Measurements from ENCODE around the gene TSKS.

Gene TSKS

DNA sequence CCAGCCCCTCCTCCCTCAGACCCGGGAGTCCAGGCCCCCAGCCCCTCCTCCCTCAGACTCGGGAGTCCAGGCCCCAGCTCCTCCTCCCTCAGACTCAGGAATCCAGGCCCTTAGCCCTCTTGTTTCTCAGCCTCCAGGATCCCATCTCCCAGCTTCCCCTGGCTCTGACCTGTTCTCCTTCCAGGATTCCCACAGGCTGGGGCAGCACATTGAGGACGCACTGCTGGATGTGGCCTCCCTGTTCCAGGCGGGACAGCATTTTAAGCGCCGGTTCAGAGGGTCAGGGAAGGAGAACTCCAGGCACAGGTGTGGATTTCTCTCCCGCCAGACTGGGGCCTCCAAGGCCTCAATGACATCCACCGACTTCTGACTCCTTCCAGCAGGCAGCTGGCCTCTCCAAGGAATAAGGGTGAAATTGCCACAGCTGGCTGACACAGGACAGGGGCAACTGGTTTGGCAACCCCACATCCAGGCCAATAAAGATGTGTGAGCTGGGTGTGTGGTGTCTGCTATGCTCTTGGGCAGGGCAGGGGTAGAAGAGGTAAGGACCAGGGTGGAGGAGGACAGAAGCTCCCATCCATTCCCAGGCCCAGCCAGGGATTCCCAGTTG lies 49.8 kb downstream of the TSKS start:
- no peak for DNase-seq

DNA sequence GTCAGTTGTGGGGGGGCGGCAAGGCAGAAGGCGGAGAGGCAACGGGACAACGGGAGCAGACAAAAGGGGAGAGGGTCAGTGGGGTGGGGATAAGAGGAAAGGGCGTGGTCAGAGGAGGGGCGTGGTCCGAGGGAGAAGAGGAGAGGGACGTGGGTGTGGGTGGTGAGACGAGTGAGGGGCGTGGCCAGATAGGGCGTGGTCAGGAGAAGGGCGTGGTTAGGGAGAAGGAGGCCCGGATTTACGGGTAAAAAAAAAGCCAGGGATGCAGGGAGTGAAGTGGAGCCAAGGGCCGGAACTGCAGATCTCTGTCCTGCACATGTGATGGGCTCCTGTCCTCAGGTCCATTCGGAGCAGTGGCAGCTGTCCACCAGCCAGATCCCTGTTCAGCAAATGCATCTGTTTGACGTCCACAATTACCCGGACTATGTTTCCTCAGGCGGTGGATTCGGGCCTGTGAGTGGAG lies 50.7 kb downstream of the TSKS start:
- peak; percentile 24 for DNase-seq

DNA sequence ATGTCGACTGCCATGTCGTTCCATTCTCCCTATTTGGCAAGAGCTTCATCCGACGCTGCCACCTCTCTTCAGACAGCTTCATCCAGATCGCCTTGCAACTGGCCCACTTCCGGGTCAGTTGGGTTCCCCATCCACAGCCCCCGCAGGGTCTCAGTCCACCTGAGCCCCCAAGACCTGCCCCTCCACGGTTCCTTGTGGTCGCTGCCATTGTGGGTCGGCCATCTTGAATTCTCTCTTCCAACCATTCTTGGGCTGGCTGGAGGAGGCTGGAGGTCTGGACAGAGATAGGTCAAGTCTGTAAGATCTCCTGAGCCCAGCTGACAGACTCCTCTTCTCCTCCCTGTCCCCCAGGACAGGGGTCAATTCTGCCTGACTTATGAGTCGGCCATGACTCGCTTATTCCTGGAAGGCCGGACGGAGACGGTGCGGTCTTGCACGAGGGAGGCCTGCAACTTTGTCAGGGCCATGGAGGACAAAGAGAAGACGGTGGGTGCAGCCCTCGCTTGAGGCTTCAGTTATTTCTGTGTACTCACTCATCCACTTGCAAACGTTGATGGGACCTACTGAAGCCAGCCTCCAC lies 52.6 kb downstream of the TSKS start:
- no peak for DNase-seq

DNA sequence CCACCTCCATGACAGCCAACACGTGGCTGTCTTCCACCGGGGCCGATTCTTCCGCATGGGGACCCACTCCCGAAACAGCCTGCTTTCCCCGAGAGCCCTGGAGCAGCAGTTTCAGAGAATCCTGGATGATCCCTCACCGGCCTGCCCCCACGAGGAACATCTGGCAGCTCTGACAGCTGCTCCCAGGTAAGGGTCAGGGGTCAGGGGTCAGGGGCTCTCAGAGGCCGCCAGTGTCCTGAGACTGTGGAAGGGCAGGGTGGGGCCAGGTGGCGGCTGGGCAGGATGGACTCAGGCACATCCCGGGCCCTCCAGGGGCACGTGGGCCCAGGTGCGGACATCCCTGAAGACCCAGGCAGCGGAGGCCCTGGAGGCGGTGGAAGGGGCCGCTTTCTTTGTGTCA lies 57.2 kb downstream of the TSKS start:
- no peak for DNase-seq

DNA sequence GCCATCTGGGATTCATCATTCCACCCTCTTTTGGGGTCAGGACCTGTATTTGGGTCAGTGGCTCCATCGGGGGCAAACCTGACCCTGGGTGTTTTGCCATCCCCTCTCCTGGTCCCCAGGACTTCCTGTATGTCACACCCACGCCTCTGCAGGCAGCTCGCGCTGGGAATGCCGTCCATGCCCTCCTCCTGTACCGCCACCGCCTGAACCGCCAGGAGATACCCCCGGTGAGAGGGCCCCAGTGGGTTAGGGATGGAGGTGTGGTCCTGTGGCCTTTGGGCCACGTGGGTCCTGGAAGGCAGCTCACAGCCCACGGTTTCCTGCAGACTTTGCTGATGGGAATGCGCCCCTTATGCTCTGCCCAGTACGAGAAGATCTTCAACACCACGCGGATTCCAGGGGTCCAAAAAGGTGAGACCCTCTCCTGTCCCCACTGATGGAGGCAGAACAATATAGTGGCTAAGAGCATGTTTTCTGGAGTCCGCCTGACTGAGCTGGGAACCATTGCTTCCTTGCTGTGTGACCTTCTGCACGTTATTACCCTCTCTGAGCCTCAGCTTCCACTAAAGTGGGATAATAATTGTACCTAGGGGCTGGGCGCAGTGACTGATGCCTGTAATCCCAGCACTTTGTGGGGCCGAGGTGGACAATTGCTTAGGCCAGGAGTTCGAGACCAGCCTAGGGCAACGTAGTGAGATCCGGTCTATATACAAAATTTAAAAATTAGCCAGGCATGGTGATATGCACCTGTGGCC lies 58.0 kb downstream of the TSKS start:
- DNase-seq, result no peak

DNA sequence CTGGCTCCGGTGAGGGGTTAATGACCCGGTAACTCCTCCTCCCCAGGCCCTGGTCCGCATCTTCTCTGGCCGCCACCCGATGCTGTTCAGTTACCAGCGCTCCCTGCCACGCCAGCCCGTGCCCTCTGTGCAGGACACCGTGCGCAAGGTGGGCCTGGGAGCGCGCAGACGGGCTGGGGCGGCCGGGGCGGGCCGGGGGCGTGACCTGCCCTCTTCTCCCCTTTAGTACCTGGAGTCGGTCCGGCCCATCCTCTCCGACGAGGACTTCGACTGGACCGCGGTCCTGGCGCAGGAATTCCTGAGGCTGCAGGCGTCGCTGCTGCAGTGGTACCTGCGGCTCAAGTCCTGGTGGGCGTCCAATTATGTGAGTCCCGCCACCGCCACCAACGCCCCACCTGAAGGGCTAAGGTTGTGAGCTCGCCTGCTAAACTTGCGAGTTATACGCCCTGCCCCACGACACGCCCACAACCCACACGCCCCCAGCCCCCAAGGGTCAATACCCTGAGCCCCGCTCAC lies 61.8 kb downstream of the TSKS start:
- no peak for DNase-seq

DNA sequence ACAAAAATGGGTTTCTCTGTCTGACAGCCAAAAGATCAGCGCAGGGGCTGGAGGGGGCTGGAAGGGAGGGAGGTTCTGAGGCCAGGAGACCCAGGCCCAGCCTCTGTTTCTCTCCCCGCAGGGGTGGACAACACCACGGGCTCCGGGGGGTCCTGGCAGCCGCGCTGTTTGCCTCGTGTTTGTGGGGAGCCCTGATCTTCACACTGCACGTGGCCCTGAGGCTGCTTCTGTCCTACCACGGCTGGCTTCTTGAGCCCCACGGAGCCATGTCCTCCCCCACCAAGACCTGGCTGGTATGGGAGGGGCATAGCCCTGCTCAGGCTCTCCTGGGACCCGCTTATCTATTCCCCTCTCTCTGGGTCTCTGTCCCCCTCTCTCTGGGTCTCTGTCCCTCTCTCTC lies 62.5 kb downstream of the TSKS start:
- DNase-seq, result no peak

DNA sequence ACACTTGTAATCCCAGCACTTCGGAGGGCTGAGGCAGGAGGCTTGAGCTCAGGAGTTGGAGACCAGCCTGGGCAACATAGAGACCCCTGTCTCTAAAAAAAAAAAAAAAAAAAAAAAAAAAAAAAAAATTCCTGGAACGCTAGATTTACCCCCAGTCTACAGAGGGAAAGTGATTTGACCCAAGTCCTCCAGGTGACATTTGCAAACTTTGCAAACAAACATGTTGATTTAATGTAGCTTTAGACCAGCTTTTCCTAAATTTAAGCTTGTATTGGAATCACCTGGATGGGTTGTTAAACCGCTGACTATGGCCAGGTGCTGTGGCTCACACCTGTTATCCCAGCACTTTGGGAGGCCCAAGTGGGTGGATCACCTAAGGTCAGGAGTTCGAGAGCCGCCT lies 63.7 kb downstream of the TSKS start:
- DNase-seq, result no peak

DNA sequence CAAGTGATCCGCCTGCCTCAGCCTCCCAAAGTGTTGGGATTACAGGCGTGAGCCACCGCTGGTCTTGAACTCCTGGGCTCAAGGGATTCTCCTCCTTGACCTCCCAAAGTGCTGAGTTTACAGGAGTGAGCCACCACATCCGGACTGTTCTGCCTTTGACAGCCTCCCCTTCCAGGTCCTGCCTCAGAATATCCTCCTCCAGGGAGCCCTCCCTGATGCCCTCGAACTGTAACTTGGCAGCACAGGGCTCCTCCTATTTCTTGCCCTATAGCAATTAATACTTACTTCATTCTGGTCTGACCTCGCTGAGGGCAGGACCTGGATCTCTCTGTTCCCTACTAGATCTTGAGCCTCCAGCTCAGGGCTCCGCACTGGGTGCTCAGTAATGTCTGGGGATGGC lies 66.2 kb downstream of the TSKS start:
- DNase-seq, result no peak

DNA sequence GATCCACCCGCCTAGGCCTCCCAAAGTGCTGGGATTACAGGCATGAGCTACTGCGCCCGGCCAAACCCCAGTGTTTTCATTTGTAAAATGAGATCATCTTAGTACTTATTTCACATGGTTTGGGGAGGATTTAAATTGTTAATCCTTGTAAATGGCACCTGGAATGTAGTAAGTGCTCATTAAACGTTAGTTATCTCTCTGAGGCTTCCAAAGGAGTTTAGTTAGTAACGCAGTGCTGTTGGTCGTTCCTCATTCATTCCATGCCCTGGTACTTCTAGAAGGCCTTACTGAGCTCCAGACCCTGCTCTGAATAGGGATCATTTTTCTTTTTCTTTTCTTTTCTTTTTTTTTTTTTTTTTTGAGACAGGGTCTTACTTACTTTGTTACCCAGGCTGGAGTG lies 67.0 kb downstream of the TSKS start:
- no peak for DNase-seq

DNA sequence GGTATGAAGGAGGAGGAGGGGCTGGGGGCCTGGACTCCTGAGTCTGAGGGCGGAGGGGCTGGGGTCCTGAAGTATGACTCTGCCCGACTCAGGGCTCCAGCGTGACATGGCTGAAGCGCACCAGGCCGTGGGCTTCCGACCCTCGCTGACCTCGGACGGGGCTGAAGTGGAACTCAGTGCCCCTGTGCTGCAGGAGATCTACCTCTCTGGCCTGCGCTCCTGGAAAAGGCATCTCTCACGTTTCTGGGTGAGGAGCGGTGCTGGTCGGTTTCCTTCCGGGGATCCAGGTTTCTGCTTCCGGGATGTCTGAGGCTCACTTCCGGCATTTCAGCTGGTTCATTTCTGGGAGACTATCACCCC lies 71.0 kb downstream of the TSKS start:
- DNase-seq, result no peak

DNA sequence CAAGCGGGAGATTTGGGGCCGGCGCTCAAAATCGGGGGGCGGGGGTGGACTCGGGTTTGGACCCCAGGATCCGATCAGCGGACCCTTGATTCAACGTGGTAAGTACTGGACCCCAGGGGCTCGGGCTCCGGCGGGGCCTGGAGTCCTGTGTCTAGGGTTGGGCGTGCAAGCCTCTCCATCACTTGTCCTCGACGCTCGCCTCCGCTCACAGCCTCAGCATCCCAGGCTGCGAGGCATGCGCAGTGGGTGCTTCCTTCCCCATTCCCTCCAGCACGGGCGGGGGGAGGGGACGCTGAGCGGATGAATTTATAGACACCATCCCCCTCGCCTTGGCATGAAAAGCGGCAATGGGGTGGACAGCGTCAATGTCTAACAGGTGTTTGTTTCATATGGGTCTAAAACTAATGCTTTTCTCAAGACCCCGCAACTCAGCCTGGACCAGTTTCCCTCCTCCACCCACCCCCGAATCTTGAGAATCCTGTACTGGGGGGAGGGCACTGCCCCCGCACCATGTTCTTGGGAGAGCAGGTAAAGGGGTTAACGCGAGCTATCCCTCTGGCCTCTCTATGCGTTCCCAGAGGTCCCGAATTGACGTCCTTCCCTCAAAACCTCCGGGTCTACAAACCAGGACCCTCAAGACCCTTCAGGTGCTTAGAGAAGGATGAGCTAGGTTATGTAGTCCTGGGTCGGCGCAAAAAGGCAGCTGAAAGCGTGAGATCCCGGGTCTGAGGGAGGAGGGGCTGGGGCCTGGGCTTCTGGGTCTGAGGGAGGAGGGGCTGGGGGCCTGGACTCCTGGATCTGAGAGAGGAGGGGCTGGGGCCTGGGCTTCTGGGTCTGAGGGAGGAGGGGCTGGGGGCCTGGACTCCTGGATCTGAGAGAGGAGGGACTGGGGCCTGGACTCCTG lies 71.6 kb downstream of the TSKS start:
- peak; percentile 48 for DNase-seq

DNA sequence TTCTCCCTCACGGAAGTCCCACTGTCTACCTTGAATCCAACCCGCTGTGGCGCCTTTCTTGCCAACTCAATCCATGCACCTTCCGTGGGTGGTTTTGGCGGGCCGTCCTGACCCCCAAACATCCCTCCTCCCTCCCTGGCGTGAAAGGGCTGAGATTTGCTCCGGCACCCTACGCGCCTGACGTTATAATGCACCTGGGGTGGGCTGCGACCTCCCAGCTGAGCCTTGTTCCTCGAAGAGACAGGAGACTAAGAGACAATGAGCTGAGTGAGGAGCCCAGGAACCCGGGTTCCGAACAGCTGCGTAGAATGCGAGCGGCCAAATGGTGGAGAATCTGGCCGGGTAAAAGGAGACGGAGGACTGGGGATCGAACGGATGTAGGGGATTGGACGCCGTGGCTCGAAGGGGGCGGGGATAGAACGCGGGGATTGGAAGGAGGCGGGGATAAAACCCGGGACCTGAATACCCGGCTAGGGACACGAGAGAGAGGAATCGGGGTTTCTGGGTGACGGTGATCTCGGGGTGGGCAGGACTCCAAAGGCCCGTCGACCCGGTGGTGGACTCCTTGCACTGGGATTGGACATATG lies 72.4 kb downstream of the TSKS start, which contains the start of gene CPT1C:
TSS of gene CPT1C (plus strand) at position 461 of the 587 bp plus-strand sequence. CDS start 1,137 bp downstream, outside the sequence.
- DNase-seq, result peak; percentile 58

DNA sequence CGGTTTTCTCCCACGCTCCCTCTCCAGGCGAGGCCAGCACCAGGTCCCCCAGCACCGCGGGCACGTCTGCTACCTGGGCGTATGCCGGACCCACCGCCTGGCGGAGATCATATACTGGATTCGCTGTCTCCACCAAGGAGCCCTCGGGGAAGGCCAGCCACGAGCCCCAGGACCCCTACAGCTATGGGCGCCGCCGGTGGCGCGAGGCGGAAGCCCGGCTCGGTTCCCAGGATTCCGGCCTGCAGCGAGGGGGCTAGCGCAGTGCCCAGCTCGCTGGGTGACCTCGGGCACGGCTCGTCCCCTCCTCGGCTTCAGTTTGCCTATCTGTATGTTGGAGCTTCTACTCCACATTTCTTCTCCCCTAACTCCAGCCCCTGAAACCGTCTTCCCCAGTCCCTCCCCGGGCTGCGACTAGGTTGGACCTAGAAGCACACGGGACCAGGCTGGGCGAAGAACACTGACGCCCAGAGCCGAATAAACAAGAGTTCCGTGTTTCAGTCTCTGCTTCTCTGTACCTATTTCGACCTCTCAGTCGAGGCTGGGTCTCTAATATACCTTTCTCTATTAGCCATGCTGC lies 72.9 kb downstream of the TSKS start:
- DNase-seq, result no peak

All from NCI-H1048 (cell line).